HUDEP-2 (cell line): ENCODE measurements around the gene PADI3.

Source experiments
- DNase-seq, 76 experiments: peaks; one replicate each; lab custom pipeline; 2025; ENCODE audit not compliant: unreplicated experiment in 76 of 76; lab: John Stamatoyannopoulos, UW

PADI3 gene

GRCh38 chr1:17295292-17295691 lies 46.4 kb downstream of the PADI3 start:
- no peak for DNase-seq

GRCh38 chr1:17296086-17296485 lies 47.2 kb downstream of the PADI3 start:
- no peak for DNase-seq

DNA sequence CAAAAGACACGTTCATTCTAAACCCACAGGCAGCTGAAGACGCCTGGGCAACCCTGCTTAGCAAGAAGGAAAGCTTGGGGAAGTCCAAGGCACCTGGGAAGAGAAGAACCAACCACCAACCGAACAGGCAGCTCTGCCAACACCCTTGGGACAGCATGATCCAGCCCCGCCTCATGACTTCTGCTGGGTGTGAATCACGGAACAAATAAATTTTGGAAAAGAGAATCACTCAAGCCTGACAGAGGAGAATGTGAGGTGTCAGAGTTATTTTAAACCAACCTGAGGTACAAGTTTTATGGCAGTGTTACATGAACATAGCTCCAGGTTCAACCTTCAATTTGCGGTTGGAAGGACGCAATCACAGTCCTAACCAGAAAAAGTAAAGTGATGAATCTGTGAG lies 49.1 kb downstream of the PADI3 start:
- DNase-seq, result no peak

- no peak for DNase-seq
Observed at GRCh38 chr1:17301767-17302166, 52.9 kb downstream of the PADI3 start.

DNA sequence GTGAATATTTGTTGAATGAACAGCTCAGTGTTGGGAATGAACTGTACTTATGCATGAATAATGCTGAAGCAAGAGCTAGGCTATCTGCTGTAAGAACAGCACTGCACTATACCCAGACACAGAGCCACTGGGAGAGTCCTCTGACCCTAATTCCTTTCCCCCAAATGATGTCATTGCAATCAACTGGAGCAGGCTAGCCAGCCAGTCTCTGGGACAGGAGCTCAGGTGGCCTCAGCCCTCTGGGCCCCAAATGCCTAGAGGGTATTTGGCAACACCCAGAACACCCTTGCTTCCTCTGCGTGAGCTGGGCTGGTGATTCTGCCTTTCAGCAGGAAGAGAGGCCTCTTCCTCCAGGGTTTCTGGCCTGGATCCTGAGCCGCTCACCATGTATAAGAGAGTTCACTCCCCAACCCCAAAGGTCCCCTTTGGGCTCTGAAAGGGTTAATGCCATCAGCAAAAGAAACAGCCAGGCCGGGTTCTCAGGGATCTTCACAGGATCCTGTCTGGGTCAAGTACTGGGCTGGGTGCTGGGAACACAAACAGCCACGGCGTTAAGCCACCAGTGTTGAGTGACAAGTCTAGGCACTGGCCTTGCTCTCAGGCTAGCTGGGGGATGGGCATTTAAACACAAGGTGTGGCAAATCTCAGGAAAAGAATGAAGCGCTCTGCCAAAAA lies 55.4 kb downstream of the PADI3 start:
- DNase-seq, result no peak

- no peak for DNase-seq
Observed at GRCh38 chr1:17304826-17305175, 55.9 kb downstream of the PADI3 start.

DNA sequence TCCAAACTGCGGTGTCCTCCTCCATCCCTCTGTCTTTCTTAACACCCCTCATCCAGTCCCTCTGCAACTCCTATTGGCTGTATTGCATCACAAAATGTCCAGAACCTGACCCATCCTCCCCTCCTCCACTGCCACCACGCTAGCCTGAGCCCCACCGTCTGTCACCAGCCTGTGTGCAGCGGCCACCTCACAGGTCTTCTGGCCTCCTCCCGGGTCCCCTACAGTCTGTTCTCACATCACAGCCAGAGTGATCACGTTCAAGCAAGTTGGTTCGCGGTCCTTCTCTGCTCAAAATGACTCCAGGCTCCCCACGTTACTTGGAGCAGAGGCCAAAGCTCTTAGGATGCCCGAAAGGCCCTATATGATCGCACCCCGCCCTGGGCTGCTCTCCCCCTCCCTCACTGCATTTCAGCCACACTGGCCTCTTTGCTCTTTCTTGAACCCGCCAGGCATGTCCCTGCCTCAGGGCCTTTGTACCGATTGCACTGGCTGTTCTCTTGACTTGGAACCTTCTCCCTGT lies 56.7 kb downstream of the PADI3 start:
- no peak for DNase-seq

GRCh38 chr1:17306407-17306806 lies 57.5 kb downstream of the PADI3 start:
- DNase-seq, result no peak

- DNase-seq, result no peak
Observed at GRCh38 chr1:17306921-17307320, 58.0 kb downstream of the PADI3 start.

- no peak for DNase-seq
Observed at GRCh38 chr1:17307329-17307728, 58.4 kb downstream of the PADI3 start.

GRCh38 chr1:17307946-17308345 lies 59.0 kb downstream of the PADI3 start, which contains the start of gene PADI4:
Gene PADI4 (plus strand): TSS chr1:17308197. CDS start chr1:17308223, 26 bp downstream.
- peak in 1 of 76 experiments; percentile 6 for DNase-seq

GRCh38 chr1:17308593-17308992 lies 59.7 kb downstream of the PADI3 start:
- no peak for DNase-seq

DNA sequence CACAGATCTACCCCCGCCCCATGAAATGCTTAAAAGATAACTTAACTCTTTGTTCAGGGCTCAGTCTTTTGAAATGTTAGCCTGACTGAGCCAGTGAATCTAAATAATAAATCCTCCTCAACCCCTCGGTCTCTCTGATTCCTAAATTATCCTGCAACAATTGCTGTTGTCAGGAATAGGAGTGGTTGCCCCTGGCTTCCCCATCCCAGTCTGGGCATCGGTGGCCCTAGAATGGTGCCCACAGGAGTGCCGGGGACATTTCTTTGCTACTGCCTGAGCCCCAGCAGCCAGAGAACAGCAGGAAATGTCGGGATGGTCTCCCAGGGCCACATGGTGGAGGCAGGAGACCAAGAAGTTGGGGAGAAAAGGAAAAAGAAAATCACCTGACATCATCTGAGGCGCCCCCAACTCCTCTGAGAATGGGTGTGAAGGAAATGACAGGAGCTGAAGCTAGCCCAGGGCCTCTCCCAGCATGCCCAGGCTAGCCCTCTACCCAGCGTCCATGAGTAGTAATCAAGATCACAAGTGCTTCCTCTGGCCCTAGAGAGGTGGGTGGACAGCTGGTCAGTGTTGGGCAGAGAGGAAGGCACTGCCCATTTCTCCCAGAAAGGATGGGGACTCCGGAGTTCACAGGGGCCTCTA lies 60.6 kb downstream of the PADI3 start:
- no peak for DNase-seq

DNA sequence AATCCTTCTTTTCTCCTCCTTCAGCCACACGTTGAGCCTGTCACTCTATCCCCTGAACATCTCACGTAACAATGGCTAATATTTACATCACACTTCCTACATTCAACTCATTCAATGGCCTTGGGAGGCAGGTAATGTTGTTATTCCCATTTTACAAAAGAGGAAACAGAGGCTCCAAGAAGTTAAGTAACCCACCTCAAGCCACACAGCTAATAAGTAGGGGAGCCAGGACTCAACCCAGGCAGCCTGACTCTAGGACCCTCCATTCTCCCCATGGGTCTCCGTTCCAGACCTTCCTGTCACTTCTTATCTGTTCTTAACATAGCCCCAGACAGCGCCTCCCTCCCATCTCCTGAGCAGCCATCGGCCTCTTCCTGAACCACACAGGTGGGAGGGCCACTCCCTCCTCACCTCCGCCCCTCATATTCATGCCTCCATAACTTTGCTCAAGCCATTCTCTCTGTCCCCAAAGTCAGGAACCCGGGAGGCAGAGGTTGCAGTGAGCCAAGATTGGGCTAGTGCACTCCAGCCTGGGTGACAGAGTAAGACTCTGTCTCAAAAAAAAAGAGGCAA lies 61.3 kb downstream of the PADI3 start:
- no peak for DNase-seq

- no peak for DNase-seq
Observed at GRCh38 chr1:17313530-17314309, 64.8 kb downstream of the PADI3 start.

- no peak for DNase-seq
Observed at GRCh38 chr1:17314491-17314971, 65.6 kb downstream of the PADI3 start.

DNA sequence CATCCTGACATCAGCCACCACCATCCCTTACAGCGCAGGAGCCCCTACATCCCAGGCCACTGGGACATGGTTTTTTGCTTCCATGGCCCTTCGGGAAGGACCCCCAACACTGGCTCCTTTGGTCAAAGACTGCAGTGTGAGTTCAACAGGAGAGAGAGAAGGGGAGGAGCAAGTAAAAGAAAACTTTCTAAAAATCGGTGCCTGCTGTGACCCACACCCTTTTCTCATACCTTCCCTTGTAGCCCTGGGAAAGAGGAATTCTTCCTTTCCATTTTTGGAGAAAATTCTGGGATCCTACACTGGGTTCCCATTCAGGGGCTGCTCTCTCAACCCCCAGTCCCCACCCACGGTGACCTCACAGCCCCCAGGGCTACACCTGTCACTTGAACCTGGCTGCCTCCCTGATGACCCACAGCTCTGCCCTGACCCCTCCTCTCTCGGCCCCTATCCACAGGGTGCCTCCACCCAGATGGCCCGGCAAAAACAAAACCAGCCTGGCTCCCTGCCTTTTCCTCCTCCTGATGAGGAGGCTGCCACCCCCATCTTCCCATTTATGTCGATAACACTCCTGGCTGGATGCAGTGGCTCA lies 66.7 kb downstream of the PADI3 start:
- no peak for DNase-seq

GRCh38 chr1:17316704-17317103 lies 67.8 kb downstream of the PADI3 start:
- DNase-seq, result no peak

DNA sequence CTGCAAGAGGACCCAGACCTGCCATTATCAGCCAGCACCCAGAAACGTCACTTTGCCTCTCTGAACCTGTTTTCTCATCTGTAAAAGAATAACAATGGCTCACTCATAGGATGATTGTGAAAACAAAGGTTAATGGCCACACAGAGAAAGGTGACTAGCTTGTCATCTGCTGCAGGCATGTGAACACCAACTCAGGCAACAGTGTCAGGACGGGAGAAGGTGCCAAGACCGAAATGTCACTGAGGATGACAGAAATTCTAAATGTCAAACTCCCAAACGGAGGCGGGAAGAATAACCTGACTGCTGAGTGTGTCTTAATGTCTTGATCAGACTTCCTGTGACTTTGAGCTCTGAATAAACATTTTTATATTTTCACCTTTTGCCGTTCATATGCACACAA lies 69.4 kb downstream of the PADI3 start:
- DNase-seq, result no peak

GRCh38 chr1:17319561-17320350 lies 70.9 kb downstream of the PADI3 start:
- DNase-seq, result no peak
